Measurements from ENCODE around the gene ZSCAN26. TPM values are rescaled to one million over a fixed set of nuclear protein-coding genes. Genes with fewer than 3 reads are reported as not detected.

ZSCAN26 gene
- polyA plus RNA-seq, 1 donor, result 25.4 TPM

GRCh38 chr6:28257042-28257441, 9.9 kb upstream of the ZSCAN26 start:
- Histone ChIP-seq H3K36me3 (ENCODE audit: control insufficient read depth, insufficient read depth, low read length) (no peaks in the 10 kb centered on the region), H3K4me1 (ENCODE audit: control insufficient read depth, insufficient read depth, low read length) (peaks cover 5% of the 10 kb centered on the region), H3K9me3 (ENCODE audit: control insufficient read depth, low read depth, low read length) (peaks cover 13% of the 10 kb centered on the region), H3K27me3 (ENCODE audit: control insufficient read depth, insufficient read depth, low read length) (peaks cover 33% of the 10 kb centered on the region), H3K27ac (ENCODE audit: low read length) (no peak overlapping the region), H3K4me3 (ENCODE audit: low read length) (no peak overlapping the region)
- no CpG with 5 or more reads among the region's 1 CpG for WGBS (ENCODE audit: insufficient coverage, low lambda C conversion rate)
- DNase-seq, result no peak

GRCh38 chr6:28258877-28259777, 7.8 kb upstream of the ZSCAN26 start, which contains the start of gene NKAPL:
TSS of gene NKAPL (plus strand) at chr6:28259297. CDS start at chr6:28259372, 75 bp downstream.
- H3K27ac ChIP-seq (ENCODE audit: low read length), result no peak within 1 kb of the TSS
- no peaks in the 10 kb centered on the region for H3K36me3 ChIP-seq (ENCODE audit: control insufficient read depth, insufficient read depth, low read length)
- 52% methylated on average over 8 of the region's 58 CpGs for WGBS (ENCODE audit: insufficient coverage, low lambda C conversion rate)
- H3K4me1 ChIP-seq (ENCODE audit: control insufficient read depth, insufficient read depth, low read length), result no peaks in the 10 kb centered on the region
- H3K4me3 ChIP-seq (ENCODE audit: low read length), result peak within 1 kb of the TSS; percentile 31
- DNase-seq, result peak; percentile 55 to 72
- peaks cover 13% of the 10 kb centered on the region for H3K9me3 ChIP-seq (ENCODE audit: control insufficient read depth, low read depth, low read length)
- peaks cover 38% of the 10 kb centered on the region for H3K27me3 ChIP-seq (ENCODE audit: control insufficient read depth, insufficient read depth, low read length)

DNA sequence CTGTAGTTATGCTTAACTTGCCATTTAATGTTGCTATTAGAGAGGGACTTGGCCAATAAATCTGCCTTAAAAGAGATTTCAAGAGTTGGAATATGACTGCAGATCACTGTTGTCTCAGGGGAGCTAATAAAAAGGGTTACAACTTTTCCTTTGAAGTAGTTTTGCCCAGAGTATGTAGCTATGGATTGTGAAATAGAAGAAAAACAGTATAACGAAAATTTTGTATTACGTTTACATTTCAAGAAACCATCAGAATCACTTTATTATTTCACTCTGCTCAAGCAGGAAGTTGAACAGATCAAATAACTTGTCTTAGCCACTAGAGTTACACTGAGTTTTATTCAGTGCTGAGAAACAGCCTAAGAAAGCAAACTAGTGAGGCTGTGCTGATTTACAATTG, 3.0 kb upstream of the ZSCAN26 start:
- peaks cover 3% of the 10 kb centered on the region for H3K4me1 ChIP-seq (ENCODE audit: control insufficient read depth, insufficient read depth, low read length)
- no peak overlapping the region for H3K27ac ChIP-seq (ENCODE audit: low read length)
- H3K36me3 ChIP-seq (ENCODE audit: control insufficient read depth, insufficient read depth, low read length), result no peaks in the 10 kb centered on the region
- peaks cover 13% of the 10 kb centered on the region for H3K9me3 ChIP-seq (ENCODE audit: control insufficient read depth, low read depth, low read length)
- DNase-seq, result no peak
- no CpG with 5 or more reads among the region's 2 CpGs for WGBS (ENCODE audit: insufficient coverage, low lambda C conversion rate)
- H3K27me3 ChIP-seq (ENCODE audit: control insufficient read depth, insufficient read depth, low read length), result peaks cover 25% of the 10 kb centered on the region
- H3K4me3 ChIP-seq (ENCODE audit: low read length), result no peak overlapping the region

GRCh38 chr6:28264834-28265401, 2.0 kb upstream of the ZSCAN26 start:
- Histone ChIP-seq H3K27ac (ENCODE audit: low read length) (no peak overlapping the region), H3K4me1 (ENCODE audit: control insufficient read depth, insufficient read depth, low read length) (peaks cover 3% of the 10 kb centered on the region)
- 25% methylated on average over 2 of the region's 4 CpGs for WGBS (ENCODE audit: insufficient coverage, low lambda C conversion rate)

DNA sequence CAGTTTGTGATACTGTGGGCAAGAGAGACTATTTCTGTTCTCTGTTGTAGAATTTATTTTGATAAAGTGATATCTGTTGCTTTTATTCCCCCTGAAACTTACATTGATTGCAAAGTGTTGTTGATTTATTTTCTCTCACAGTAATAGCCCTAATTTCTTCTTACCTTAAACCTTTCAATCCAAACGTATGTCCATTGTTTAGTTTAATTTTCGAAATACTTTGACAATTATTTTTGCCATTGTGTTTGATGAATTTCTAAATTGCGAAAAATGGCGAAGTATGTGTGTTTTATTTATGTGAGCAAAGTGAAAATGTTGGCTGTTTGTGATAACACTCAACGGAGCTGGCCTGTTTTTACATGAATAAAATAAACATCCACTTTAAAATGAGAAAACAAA, 381 bp upstream of the ZSCAN26 start:
- H3K4me1 ChIP-seq (ENCODE audit: control insufficient read depth, insufficient read depth, low read length), result peaks cover 3% of the 10 kb centered on the region
- H3K4me3 ChIP-seq (ENCODE audit: low read length), result peak overlapping the region; percentile 76
- H3K27me3 ChIP-seq (ENCODE audit: control insufficient read depth, insufficient read depth, low read length), result peaks cover 12% of the 10 kb centered on the region
- no peak for DNase-seq
- WGBS (ENCODE audit: insufficient coverage, low lambda C conversion rate), result 20% methylated on average over 4 of the region's 5 CpGs
- no peaks in the 10 kb centered on the region for H3K9me3 ChIP-seq (ENCODE audit: control insufficient read depth, low read depth, low read length)
- peak overlapping the region; percentile 85 for H3K27ac ChIP-seq (ENCODE audit: low read length)
- peaks cover 3% of the 10 kb centered on the region for H3K36me3 ChIP-seq (ENCODE audit: control insufficient read depth, insufficient read depth, low read length)

More at GRCh38 chr6:28264834-28265401, 2.0 kb upstream of the ZSCAN26 start:
- Histone ChIP-seq H3K27me3 (ENCODE audit: control insufficient read depth, insufficient read depth, low read length) (peaks cover 17% of the 10 kb centered on the region), H3K4me3 (ENCODE audit: low read length) (no peak overlapping the region), H3K9me3 (ENCODE audit: control insufficient read depth, low read depth, low read length) (peaks cover 4% of the 10 kb centered on the region), H3K36me3 (ENCODE audit: control insufficient read depth, insufficient read depth, low read length) (no peaks in the 10 kb centered on the region)
- DNase-seq, result no peak

DNA sequence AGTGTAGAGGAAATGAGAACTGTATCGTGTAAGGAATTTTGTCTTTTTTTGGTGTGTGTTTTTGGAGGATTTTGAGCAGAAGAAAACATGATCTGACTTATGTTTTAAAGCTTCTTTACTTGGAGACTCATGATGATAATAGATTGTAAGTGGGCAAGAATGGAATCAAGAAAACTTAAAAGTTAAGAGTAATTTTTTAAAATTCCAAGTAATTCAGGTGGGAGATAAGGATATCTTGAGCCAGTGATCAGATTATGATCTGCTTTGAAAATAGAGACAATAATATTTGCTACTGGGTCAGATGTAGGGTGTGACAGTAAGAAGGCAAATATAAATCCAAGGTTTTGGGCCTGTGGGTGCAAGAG, 734 bp downstream of the ZSCAN26 start:
- Histone ChIP-seq H3K4me1 (ENCODE audit: control insufficient read depth, insufficient read depth, low read length) (peaks cover 3% of the 10 kb centered on the region), H3K9me3 (ENCODE audit: control insufficient read depth, low read depth, low read length) (no peaks in the 10 kb centered on the region), H3K4me3 (ENCODE audit: low read length) (peak overlapping the region; percentile 76), H3K27ac (ENCODE audit: low read length) (peak overlapping the region; percentile 85), H3K36me3 (ENCODE audit: control insufficient read depth, insufficient read depth, low read length) (peaks cover 13% of the 10 kb centered on the region), H3K27me3 (ENCODE audit: control insufficient read depth, insufficient read depth, low read length) (peaks cover 3% of the 10 kb centered on the region)
- WGBS (ENCODE audit: insufficient coverage, low lambda C conversion rate), result 0% methylated on average over 1 of the region's 1 CpG
- no peak for DNase-seq

DNA sequence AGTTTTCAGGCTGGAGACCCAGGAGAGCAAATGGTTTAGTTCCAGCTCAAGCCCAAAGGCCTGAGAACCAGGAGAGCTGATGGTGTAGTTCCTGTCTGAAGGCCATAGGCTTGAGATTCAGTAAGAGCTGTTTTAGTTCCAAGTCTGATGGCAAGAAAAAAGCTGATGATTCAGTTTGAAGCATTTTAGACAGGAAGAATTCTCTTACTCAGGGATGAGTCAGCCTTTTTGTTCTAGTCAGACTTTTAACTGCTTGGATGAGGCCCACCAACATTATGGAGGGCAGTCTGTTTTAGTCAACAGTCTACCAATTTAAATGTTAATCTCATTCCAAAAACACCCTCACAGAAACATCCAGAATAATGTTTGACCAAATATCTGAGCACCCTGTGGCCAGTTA, 2.5 kb downstream of the ZSCAN26 start:
- H3K4me1 ChIP-seq (ENCODE audit: control insufficient read depth, insufficient read depth, low read length), result peaks cover 3% of the 10 kb centered on the region
- H3K36me3 ChIP-seq (ENCODE audit: control insufficient read depth, insufficient read depth, low read length), result peaks cover 29% of the 10 kb centered on the region
- no peak overlapping the region for H3K4me3 ChIP-seq (ENCODE audit: low read length)
- no peak overlapping the region for H3K27ac ChIP-seq (ENCODE audit: low read length)
- no peaks in the 10 kb centered on the region for H3K9me3 ChIP-seq (ENCODE audit: control insufficient read depth, low read depth, low read length)
- DNase-seq, result no peak
- H3K27me3 ChIP-seq (ENCODE audit: control insufficient read depth, insufficient read depth, low read length), result no peaks in the 10 kb centered on the region

DNA sequence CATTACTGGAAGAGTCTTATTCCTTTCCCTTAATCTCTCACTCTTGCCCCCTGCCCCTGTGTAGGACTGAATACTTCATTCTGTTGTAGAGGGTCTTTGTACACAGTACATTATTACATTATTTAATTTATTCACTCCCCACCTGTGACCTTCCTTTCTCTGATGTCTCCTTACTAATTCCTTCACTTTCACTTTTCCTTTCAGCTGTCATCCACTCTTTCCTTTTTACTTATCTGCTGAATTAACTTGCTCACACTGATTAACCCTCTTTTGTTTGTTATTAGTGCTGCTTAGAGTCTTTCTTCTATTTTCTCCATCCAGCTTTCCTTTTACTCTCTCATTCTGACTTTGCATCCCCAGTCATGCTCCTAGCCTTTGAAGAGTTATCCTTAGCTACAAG, 7.9 kb downstream of the ZSCAN26 start:
- H3K4me3 ChIP-seq (ENCODE audit: low read length), result no peak overlapping the region
- H3K36me3 ChIP-seq (ENCODE audit: control insufficient read depth, insufficient read depth, low read length), result peaks cover 54% of the 10 kb centered on the region
- H3K27me3 ChIP-seq (ENCODE audit: control insufficient read depth, insufficient read depth, low read length), result no peaks in the 10 kb centered on the region
- H3K27ac ChIP-seq (ENCODE audit: low read length), result no peak overlapping the region
- no peak for DNase-seq
- H3K4me1 ChIP-seq (ENCODE audit: control insufficient read depth, insufficient read depth, low read length), result no peaks in the 10 kb centered on the region
- H3K9me3 ChIP-seq (ENCODE audit: control insufficient read depth, low read depth, low read length), result no peaks in the 10 kb centered on the region

DNA sequence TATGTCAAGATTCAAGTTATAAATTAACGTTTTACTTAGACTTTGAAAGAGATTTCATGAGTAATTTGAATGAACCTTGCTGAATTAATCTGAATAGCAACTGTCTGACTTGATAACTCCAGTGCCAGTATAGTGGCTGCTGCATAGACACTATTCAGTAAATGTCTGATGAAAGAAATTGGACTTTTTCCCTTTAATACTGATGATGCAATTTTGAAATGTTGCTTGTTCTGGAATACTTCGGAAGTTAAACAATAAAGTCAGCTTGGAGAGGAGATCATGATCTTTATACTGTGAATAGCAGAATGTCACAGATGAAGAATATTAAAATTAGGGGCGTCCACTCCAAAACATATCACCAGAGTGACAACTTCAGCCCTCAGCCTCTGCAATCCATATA, 10.8 kb downstream of the ZSCAN26 start:
- no peak overlapping the region for H3K27ac ChIP-seq (ENCODE audit: low read length)
- no peaks in the 10 kb centered on the region for H3K4me1 ChIP-seq (ENCODE audit: control insufficient read depth, insufficient read depth, low read length)
- 88% methylated on average over 1 of the region's 3 CpGs for WGBS (ENCODE audit: insufficient coverage, low lambda C conversion rate)
- no peaks in the 10 kb centered on the region for H3K9me3 ChIP-seq (ENCODE audit: control insufficient read depth, low read depth, low read length)
- no peaks in the 10 kb centered on the region for H3K27me3 ChIP-seq (ENCODE audit: control insufficient read depth, insufficient read depth, low read length)
- peaks cover 40% of the 10 kb centered on the region for H3K36me3 ChIP-seq (ENCODE audit: control insufficient read depth, insufficient read depth, low read length)
- DNase-seq, result no peak
- no peak overlapping the region for H3K4me3 ChIP-seq (ENCODE audit: low read length)

DNA sequence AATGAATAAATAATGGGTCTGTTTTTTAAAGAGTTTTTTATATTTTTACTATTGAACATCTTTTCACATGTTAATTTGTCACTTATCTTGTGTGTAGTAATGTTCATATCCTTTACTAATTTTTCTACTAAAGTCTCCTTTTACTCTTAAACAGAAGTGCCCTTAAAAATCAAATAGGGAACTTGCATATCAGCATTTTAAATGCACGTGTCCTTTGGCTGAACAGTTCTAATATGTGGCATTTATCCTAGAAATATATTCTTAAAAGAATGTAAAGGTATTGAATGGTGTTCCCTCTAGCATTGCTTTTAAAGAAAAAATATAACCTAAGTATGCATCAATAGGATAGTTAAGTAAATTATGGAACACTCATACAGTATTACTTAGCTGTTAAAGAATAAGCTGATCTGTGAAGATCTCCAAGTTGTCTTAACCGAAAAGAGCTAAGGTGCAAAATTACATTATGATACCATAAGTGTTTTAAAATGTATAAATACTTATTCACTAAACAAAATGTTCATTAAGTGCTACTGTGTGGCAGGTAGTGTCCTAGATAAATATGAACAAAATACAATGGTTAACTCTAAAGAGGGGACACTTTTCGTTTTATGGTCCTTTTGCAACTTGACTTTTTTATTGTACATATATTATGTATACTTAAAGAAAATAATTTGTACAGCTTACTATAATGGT, 13.8 kb downstream of the ZSCAN26 start:
- WGBS (ENCODE audit: insufficient coverage, low lambda C conversion rate), result 40% methylated on average over 2 of the region's 3 CpGs
- no peaks in the 10 kb centered on the region for H3K4me1 ChIP-seq (ENCODE audit: control insufficient read depth, insufficient read depth, low read length)
- H3K36me3 ChIP-seq (ENCODE audit: control insufficient read depth, insufficient read depth, low read length), result peaks cover 22% of the 10 kb centered on the region
- H3K27me3 ChIP-seq (ENCODE audit: control insufficient read depth, insufficient read depth, low read length), result no peaks in the 10 kb centered on the region
- H3K4me3 ChIP-seq (ENCODE audit: low read length), result peak overlapping the region; percentile 52
- H3K27ac ChIP-seq (ENCODE audit: low read length), result no peak overlapping the region
- H3K9me3 ChIP-seq (ENCODE audit: control insufficient read depth, low read depth, low read length), result no peaks in the 10 kb centered on the region
- no peak for DNase-seq
